ENCODE data around the gene INSIG2.

Gene INSIG2

GRCh38 chr2:118050386-118050785 is 37.9 kb upstream of the INSIG2 start:
- no peak for DNase-seq
- H3K27me3 ChIP-seq = peaks cover 0 to 19% of the 10 kb centered on the region in 2 donors
- intact Hi-C loops (cut with DNase I; ENCODE audit: low total_unique reads) = no loop called here
- H3K36me3 ChIP-seq = no peaks in the 10 kb centered on the region
- H3K4me1 ChIP-seq = no peaks in the 10 kb centered on the region
- H3K27ac ChIP-seq = no peak overlapping the region
- no peak overlapping the region for H3K4me3 ChIP-seq
- TF ChIP-seq, protein P1, sequence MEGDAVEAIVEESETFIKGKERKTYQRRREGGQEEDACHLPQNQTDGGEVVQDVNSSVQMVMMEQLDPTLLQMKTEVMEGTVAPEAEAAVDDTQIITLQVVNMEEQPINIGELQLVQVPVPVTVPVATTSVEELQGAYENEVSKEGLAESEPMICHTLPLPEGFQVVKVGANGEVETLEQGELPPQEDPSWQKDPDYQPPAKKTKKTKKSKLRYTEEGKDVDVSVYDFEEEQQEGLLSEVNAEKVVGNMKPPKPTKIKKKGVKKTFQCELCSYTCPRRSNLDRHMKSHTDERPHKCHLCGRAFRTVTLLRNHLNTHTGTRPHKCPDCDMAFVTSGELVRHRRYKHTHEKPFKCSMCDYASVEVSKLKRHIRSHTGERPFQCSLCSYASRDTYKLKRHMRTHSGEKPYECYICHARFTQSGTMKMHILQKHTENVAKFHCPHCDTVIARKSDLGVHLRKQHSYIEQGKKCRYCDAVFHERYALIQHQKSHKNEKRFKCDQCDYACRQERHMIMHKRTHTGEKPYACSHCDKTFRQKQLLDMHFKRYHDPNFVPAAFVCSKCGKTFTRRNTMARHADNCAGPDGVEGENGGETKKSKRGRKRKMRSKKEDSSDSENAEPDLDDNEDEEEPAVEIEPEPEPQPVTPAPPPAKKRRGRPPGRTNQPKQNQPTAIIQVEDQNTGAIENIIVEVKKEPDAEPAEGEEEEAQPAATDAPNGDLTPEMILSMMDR (IDR thresholded peaks at IDR 0.05) = no peak
- H3K9me3 ChIP-seq = no peaks in the 10 kb centered on the region

- DNase-seq = no peak
- intact Hi-C loops (cut with DNase I; ENCODE audit: low total_unique reads) = no loop called here
- Histone ChIP-seq H3K4me3 (no peak overlapping the region), H3K4me1 (no peaks in the 10 kb centered on the region), H3K27ac (no peak overlapping the region), H3K9me3 (no peaks in the 10 kb centered on the region), H3K36me3 (no peaks in the 10 kb centered on the region), H3K27me3 (peaks cover 0 to 18% of the 10 kb centered on the region in 2 donors)
- TF ChIP-seq, protein P1 (IDR thresholded peaks at IDR 0.05) = no peak
Measured at GRCh38 chr2:118050974-118051373, 37.3 kb upstream of the INSIG2 start.

GRCh38 chr2:118051826-118052358 is 36.4 kb upstream of the INSIG2 start:
- H3K27ac ChIP-seq = no peak overlapping the region
- no peaks in the 10 kb centered on the region for H3K36me3 ChIP-seq
- no peak for DNase-seq
- no peak overlapping the region for H3K4me3 ChIP-seq
- H3K27me3 ChIP-seq = peaks cover 0 to 15% of the 10 kb centered on the region in 2 donors
- TF ChIP-seq, protein P1 (IDR thresholded peaks at IDR 0.05) = no peak
- no peaks in the 10 kb centered on the region for H3K9me3 ChIP-seq
- no peaks in the 10 kb centered on the region for H3K4me1 ChIP-seq
- intact Hi-C loops (cut with DNase I; ENCODE audit: low total_unique reads) = no loop called here

DNA sequence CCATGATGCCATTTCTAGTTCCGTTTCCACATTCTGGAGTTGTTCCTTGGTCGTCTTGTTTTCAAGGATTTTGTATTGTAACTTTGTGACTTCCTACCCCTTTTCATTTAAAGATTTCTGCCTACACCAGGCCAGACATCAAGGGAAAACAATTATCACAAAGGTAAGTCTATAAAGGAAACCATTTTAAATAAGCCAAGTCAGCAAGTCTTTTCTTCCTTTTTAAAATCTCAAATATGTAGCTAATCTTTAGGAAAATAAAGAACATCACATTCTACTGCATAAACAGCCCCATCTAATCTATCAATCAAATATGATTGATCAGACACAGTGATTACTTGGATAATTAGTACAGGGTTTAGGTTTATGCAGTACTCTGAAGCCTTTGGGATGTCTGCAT is 35.8 kb upstream of the INSIG2 start:
- no peak for DNase-seq
- intact Hi-C loops (cut with DNase I; ENCODE audit: low total_unique reads) = no loop called here
- no peaks in the 10 kb centered on the region for H3K9me3 ChIP-seq
- no peak overlapping the region for H3K27ac ChIP-seq
- peaks cover 0 to 15% of the 10 kb centered on the region in 2 donors for H3K27me3 ChIP-seq
- no peaks in the 10 kb centered on the region for H3K4me1 ChIP-seq
- TF ChIP-seq, protein P1 (IDR thresholded peaks at IDR 0.05) = no peak
- no peaks in the 10 kb centered on the region for H3K36me3 ChIP-seq
- no peak overlapping the region for H3K4me3 ChIP-seq

DNA sequence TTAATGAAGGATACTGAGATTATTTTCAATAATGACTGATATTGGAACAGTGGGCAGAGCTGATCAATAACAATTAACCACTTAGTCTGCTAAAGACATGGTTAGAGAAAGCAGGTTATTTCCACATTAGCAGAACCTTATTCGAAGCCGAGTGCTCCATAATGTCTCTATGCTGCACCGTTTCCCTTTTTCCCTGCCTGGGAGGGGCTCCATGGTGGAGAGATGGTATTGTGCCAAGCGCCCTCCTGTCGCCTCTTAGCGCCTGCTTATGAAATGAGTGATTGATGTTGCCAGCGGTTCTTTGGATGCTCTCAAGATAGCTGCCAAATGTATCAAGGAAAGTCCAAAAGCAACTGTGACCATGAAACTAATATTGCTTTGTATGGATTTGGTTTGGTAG is 34.6 kb upstream of the INSIG2 start:
- H3K36me3 ChIP-seq = no peaks in the 10 kb centered on the region
- H3K9me3 ChIP-seq = no peaks in the 10 kb centered on the region
- intact Hi-C loops (cut with DNase I; ENCODE audit: low total_unique reads) = no loop called here
- no peak overlapping the region for H3K27ac ChIP-seq
- DNase-seq = no peak
- H3K4me1 ChIP-seq = no peaks in the 10 kb centered on the region
- peaks cover 0 to 14% of the 10 kb centered on the region in 2 donors for H3K27me3 ChIP-seq
- H3K4me3 ChIP-seq = no peak overlapping the region
- TF ChIP-seq, protein P1 (IDR thresholded peaks at IDR 0.05) = no peak

Measured in tibial artery (tissue), 4 donors.